Karpas-422 (cell line): Measurements from ENCODE around the gene MITF. TPM values are rescaled to one million over a fixed set of nuclear protein-coding genes. Genes with fewer than 3 reads are reported as not detected.

ENCODE experiments used
- DNase-seq: peaks from one replicate; pipeline ENCODE4 v3.0.0-alpha.2; 2015
- H2AFZ ChIP-seq: fragments of 200-600 bp; sonication (generic); 2 replicates; pipeline ENCODE4 v1.6.1; 2014; ENCODE audit warnings: antibody characterized with exemption, low read length, mixed read lengths
- H3K27ac ChIP-seq: fragments of 200-600 bp; sonication (generic); 2 replicates; pipeline ENCODE4 v1.5.1; 2014; ENCODE audit warnings: mild to moderate bottlenecking, low read length, moderate library complexity
- H3K27me3 ChIP-seq: fragments of 200-600 bp; sonication (generic); 2 replicates; pipeline ENCODE4 v1.6.1; 2014; ENCODE audit warnings: low read length, mixed read lengths
- H3K36me3 ChIP-seq: fragments of 200-600 bp; sonication (generic); 2 replicates; pipeline ENCODE4 v1.6.1; 2014; ENCODE audit warnings: low read length, mixed read lengths; ENCODE audit not compliant: insufficient read depth
- H3K4me1 ChIP-seq: fragments of 200-600 bp; sonication (generic); 2 replicates; pipeline ENCODE4 v1.6.1; 2014; ENCODE audit warnings: mild to moderate bottlenecking, low read length, mixed read lengths
- H3K4me2 ChIP-seq: fragments of 200-600 bp; sonication (generic); 2 replicates; pipeline ENCODE4 v1.6.1; 2014; ENCODE audit warnings: low read length, low read depth, mild to moderate bottlenecking; ENCODE audit not compliant: poor library complexity, severe bottlenecking
- H3K4me3 ChIP-seq: fragments of 200-600 bp; sonication (generic); 2 replicates; pipeline ENCODE4 v1.5.1; 2014; ENCODE audit warnings: mild to moderate bottlenecking, antibody characterized with exemption, low read length, mixed read lengths
- H3K79me2 ChIP-seq: fragments of 200-600 bp; sonication (generic); 2 replicates; pipeline ENCODE4 v1.6.1; 2014; ENCODE audit warnings: mild to moderate bottlenecking, low read length, mixed read lengths
- H3K9ac ChIP-seq: fragments of 200-600 bp; sonication (generic); 2 replicates; pipeline ENCODE4 v1.6.0; 2014; ENCODE audit warnings: low read length
- H3K9me2 ChIP-seq: fragments of 200-600 bp; sonication (generic), shearing (Covaris generic); replicated peaks from 2 replicates; pipeline ENCODE4 v1.6.0; 2014; ENCODE audit warnings: mild to moderate bottlenecking, low read length, moderate library complexity; ENCODE audit not compliant: insufficient read depth
- H3K9me3 ChIP-seq: fragments of 300-700, 200-600 bp; sonication (generic); 2 replicates; pipeline ENCODE4 v1.6.1; 2014; ENCODE audit warnings: low read length, mixed read lengths
- H4K20me1 ChIP-seq: fragments of 200-600 bp; sonication (generic); 2 replicates; pipeline ENCODE4 v1.6.1; 2014; ENCODE audit warnings: mild to moderate bottlenecking, antibody characterized with exemption, low read length, low read depth; ENCODE audit not compliant: insufficient read depth
- total RNA-seq: library from RNA; depleted of rRNA; stranded (reverse); fragments of >200 nt; shearing (Covaris generic); gene quantifications from 2 replicates; pipeline ENCODE4 v1.2.3, GENCODE V29; 2014; ENCODE audit warnings: low replicate concordance

MITF gene
- total RNA-seq, 1 experiment from 2014 or later: not detected

- no peaks in the 10 kb centered on the region for H3K4me1 ChIP-seq
- no peak overlapping the region for H2AFZ ChIP-seq
Measured at GRCh38 chr3:69719587-69720122, 19.6 kb upstream of the MITF start.

GRCh38 chr3:69720824-69721223 is 18.4 kb upstream of the MITF start:
- Histone ChIP-seq H3K9me2 (no peaks in the 10 kb centered on the region), H3K4me1 (no peaks in the 10 kb centered on the region), H3K79me2 (no peaks in the 10 kb centered on the region), H3K27me3 (no peaks in the 10 kb centered on the region), H3K4me2 (no peak overlapping the region), H4K20me1 (no peaks in the 10 kb centered on the region), H3K36me3 (no peaks in the 10 kb centered on the region), H3K4me3 (no peak overlapping the region), H3K9ac (no peak overlapping the region), H3K9me3 (no peaks in the 10 kb centered on the region), H3K27ac (no peak overlapping the region), H2AFZ (no peak overlapping the region)
- DNase-seq: no peak

More at GRCh38 chr3:69719587-69720122, 19.6 kb upstream of the MITF start:
- no peak overlapping the region for H3K4me3 ChIP-seq
- no peak overlapping the region for H3K9ac ChIP-seq
- H3K9me3 ChIP-seq: no peaks in the 10 kb centered on the region
- H3K27me3 ChIP-seq: no peaks in the 10 kb centered on the region
- DNase-seq: no peak
- H3K9me2 ChIP-seq: no peaks in the 10 kb centered on the region
- H3K36me3 ChIP-seq: no peaks in the 10 kb centered on the region
- H3K79me2 ChIP-seq: no peaks in the 10 kb centered on the region
- no peaks in the 10 kb centered on the region for H4K20me1 ChIP-seq
- no peak overlapping the region for H3K27ac ChIP-seq
- no peak overlapping the region for H3K4me2 ChIP-seq

- no peaks in the 10 kb centered on the region for H3K36me3 ChIP-seq
- H3K79me2 ChIP-seq: no peaks in the 10 kb centered on the region
- no peaks in the 10 kb centered on the region for H3K9me2 ChIP-seq
- no peaks in the 10 kb centered on the region for H3K27me3 ChIP-seq
- H3K27ac ChIP-seq: no peak overlapping the region
- H3K9me3 ChIP-seq: no peaks in the 10 kb centered on the region
- no peak overlapping the region for H3K9ac ChIP-seq
- H3K4me2 ChIP-seq: no peak overlapping the region
- no peak overlapping the region for H2AFZ ChIP-seq
- DNase-seq: no peak
- no peaks in the 10 kb centered on the region for H3K4me1 ChIP-seq
- H4K20me1 ChIP-seq: no peaks in the 10 kb centered on the region
- no peak overlapping the region for H3K4me3 ChIP-seq
Measured at GRCh38 chr3:69723389-69723788, 15.9 kb upstream of the MITF start.

- no peak for DNase-seq
- H3K27ac ChIP-seq: no peak overlapping the region
- H2AFZ ChIP-seq: no peak overlapping the region
- H3K4me3 ChIP-seq: no peak overlapping the region
- no peaks in the 10 kb centered on the region for H3K36me3 ChIP-seq
- no peaks in the 10 kb centered on the region for H4K20me1 ChIP-seq
- H3K9ac ChIP-seq: no peak overlapping the region
- no peaks in the 10 kb centered on the region for H3K27me3 ChIP-seq
- H3K79me2 ChIP-seq: no peaks in the 10 kb centered on the region
- no peaks in the 10 kb centered on the region for H3K9me3 ChIP-seq
- no peak overlapping the region for H3K4me2 ChIP-seq
- no peaks in the 10 kb centered on the region for H3K9me2 ChIP-seq
- H3K4me1 ChIP-seq: no peaks in the 10 kb centered on the region
Measured at GRCh38 chr3:69724722-69725435, 14.4 kb upstream of the MITF start.

GRCh38 chr3:69725994-69726571 is 13.2 kb upstream of the MITF start:
- no peak overlapping the region for H3K27ac ChIP-seq
- H2AFZ ChIP-seq: no peak overlapping the region
- DNase-seq: no peak
- H3K79me2 ChIP-seq: no peaks in the 10 kb centered on the region
- no peaks in the 10 kb centered on the region for H3K9me2 ChIP-seq
- no peak overlapping the region for H3K9ac ChIP-seq
- H3K27me3 ChIP-seq: no peaks in the 10 kb centered on the region
- no peaks in the 10 kb centered on the region for H3K9me3 ChIP-seq
- no peak overlapping the region for H3K4me2 ChIP-seq
- no peaks in the 10 kb centered on the region for H3K36me3 ChIP-seq
- no peaks in the 10 kb centered on the region for H4K20me1 ChIP-seq
- H3K4me3 ChIP-seq: no peak overlapping the region
- H3K4me1 ChIP-seq: no peaks in the 10 kb centered on the region

GRCh38 chr3:69729147-69729919 is 9.9 kb upstream of the MITF start:
- H3K9me3 ChIP-seq: no peaks in the 10 kb centered on the region
- no peaks in the 10 kb centered on the region for H3K36me3 ChIP-seq
- H3K4me1 ChIP-seq: no peaks in the 10 kb centered on the region
- no peak overlapping the region for H3K9ac ChIP-seq
- H4K20me1 ChIP-seq: no peaks in the 10 kb centered on the region
- no peak overlapping the region for H3K4me2 ChIP-seq
- H2AFZ ChIP-seq: no peak overlapping the region
- H3K79me2 ChIP-seq: no peaks in the 10 kb centered on the region
- H3K27me3 ChIP-seq: no peaks in the 10 kb centered on the region
- no peaks in the 10 kb centered on the region for H3K9me2 ChIP-seq
- H3K27ac ChIP-seq: no peak overlapping the region
- H3K4me3 ChIP-seq: no peak overlapping the region
- DNase-seq: no peak

- H3K9ac ChIP-seq: no peak overlapping the region
- no peaks in the 10 kb centered on the region for H3K27me3 ChIP-seq
- H3K27ac ChIP-seq: no peak overlapping the region
- H3K4me2 ChIP-seq: no peak overlapping the region
- H4K20me1 ChIP-seq: no peaks in the 10 kb centered on the region
- H3K4me1 ChIP-seq: no peaks in the 10 kb centered on the region
- DNase-seq: no peak
- no peaks in the 10 kb centered on the region for H3K36me3 ChIP-seq
- H3K4me3 ChIP-seq: no peak overlapping the region
- no peaks in the 10 kb centered on the region for H3K79me2 ChIP-seq
- no peaks in the 10 kb centered on the region for H3K9me2 ChIP-seq
- H3K9me3 ChIP-seq: no peaks in the 10 kb centered on the region
- H2AFZ ChIP-seq: no peak overlapping the region
Measured at GRCh38 chr3:69731080-69731479, 8.2 kb upstream of the MITF start.

GRCh38 chr3:69735893-69736292 is 3.4 kb upstream of the MITF start:
- Histone ChIP-seq H3K4me2 (no peak overlapping the region), H3K9me2 (no peaks in the 10 kb centered on the region), H3K27ac (no peak overlapping the region), H3K27me3 (no peaks in the 10 kb centered on the region), H2AFZ (no peak overlapping the region), H3K79me2 (no peaks in the 10 kb centered on the region), H3K36me3 (no peaks in the 10 kb centered on the region), H3K9ac (no peak overlapping the region), H3K4me3 (no peak overlapping the region), H4K20me1 (no peaks in the 10 kb centered on the region), H3K9me3 (no peaks in the 10 kb centered on the region), H3K4me1 (no peaks in the 10 kb centered on the region)
- no peak for DNase-seq
